ENCODE measurements around the gene MGAT4D.
A peak's percentile ranks its signal among the peaks of the same experiment; 100 is the strongest.
"Not testable (repeated sequence)": the region's sequence is repeated elsewhere in the genome, so short reads cannot be mapped to it uniquely, and the experiment has no call there.

The MGAT4D gene

GRCh38 chr4:140497747-140498636, at the start of gene MGAT4D:
MGAT4D (minus strand) TSS chr4:140498293; CDS start chr4:140498222, 71 bp downstream.
- no peak for DNase-seq

- DNase-seq: no peak
Measured at GRCh38 chr4:140533951-140534480, 35.9 kb upstream of the MGAT4D start.

GRCh38 chr4:140529434-140529833, 31.3 kb upstream of the MGAT4D start:
- DNase-seq: no peak

- DNase-seq: peak; percentile 99
Measured at GRCh38 chr4:140523857-140524742, 26.0 kb upstream of the MGAT4D start, which contains the start of gene ELMOD2. ELMOD2 (plus strand) TSS chr4:140524168; CDS start chr4:140525429, 1,261 bp downstream.

- no peak for DNase-seq
Measured at GRCh38 chr4:140523370-140523856, 25.3 kb upstream of the MGAT4D start.

- DNase-seq: peak; percentile 82
Measured at GRCh38 chr4:140515423-140515822, 17.3 kb upstream of the MGAT4D start.

GRCh38 chr4:140513765-140514164, 15.7 kb upstream of the MGAT4D start:
- not testable (repeated sequence) for DNase-seq

GRCh38 chr4:140504261-140504660, 6.2 kb upstream of the MGAT4D start:
- DNase-seq: no peak

GRCh38 chr4:140499391-140499790, 1.3 kb upstream of the MGAT4D start:
- DNase-seq: no peak

GRCh38 chr4:140497405-140497746, 717 bp downstream of the MGAT4D start:
- no peak for DNase-seq

- DNase-seq: no peak
Measured at GRCh38 chr4:140485939-140486338, 12.2 kb downstream of the MGAT4D start.

- DNase-seq: no peak
Measured at GRCh38 chr4:140483445-140483844, 14.6 kb downstream of the MGAT4D start.

- no peak for DNase-seq
Measured at GRCh38 chr4:140472156-140472555, 25.9 kb downstream of the MGAT4D start.

- no peak for DNase-seq
Measured at GRCh38 chr4:140469791-140470733, 28.0 kb downstream of the MGAT4D start.

- no peak for DNase-seq
Measured at GRCh38 chr4:140466146-140466545, 31.9 kb downstream of the MGAT4D start.

- no peak for DNase-seq
Measured at GRCh38 chr4:140463614-140464013, 34.5 kb downstream of the MGAT4D start.

GRCh38 chr4:140463182-140463581, 34.9 kb downstream of the MGAT4D start:
- DNase-seq: no peak

GRCh38 chr4:140450352-140450751, 47.7 kb downstream of the MGAT4D start:
- no peak for DNase-seq

- no peak for DNase-seq
Measured at GRCh38 chr4:140448830-140449229, 49.3 kb downstream of the MGAT4D start.

- no peak for DNase-seq
Measured at GRCh38 chr4:140448162-140448561, 49.9 kb downstream of the MGAT4D start.

GRCh38 chr4:140444347-140444746, 53.7 kb downstream of the MGAT4D start:
- DNase-seq: not testable (repeated sequence)

GRCh38 chr4:140439644-140440142, 58.4 kb downstream of the MGAT4D start:
- DNase-seq: no peak

Data from NCI-H82 (cell line).